ENCODE data around the gene RPRD1B. TPM values are rescaled to one million over a fixed set of nuclear protein-coding genes. Genes with fewer than 3 reads are reported as not detected.

RPRD1B gene
- total RNA-seq, 1 donor from 2014 or later = 25.6 TPM

DNA sequence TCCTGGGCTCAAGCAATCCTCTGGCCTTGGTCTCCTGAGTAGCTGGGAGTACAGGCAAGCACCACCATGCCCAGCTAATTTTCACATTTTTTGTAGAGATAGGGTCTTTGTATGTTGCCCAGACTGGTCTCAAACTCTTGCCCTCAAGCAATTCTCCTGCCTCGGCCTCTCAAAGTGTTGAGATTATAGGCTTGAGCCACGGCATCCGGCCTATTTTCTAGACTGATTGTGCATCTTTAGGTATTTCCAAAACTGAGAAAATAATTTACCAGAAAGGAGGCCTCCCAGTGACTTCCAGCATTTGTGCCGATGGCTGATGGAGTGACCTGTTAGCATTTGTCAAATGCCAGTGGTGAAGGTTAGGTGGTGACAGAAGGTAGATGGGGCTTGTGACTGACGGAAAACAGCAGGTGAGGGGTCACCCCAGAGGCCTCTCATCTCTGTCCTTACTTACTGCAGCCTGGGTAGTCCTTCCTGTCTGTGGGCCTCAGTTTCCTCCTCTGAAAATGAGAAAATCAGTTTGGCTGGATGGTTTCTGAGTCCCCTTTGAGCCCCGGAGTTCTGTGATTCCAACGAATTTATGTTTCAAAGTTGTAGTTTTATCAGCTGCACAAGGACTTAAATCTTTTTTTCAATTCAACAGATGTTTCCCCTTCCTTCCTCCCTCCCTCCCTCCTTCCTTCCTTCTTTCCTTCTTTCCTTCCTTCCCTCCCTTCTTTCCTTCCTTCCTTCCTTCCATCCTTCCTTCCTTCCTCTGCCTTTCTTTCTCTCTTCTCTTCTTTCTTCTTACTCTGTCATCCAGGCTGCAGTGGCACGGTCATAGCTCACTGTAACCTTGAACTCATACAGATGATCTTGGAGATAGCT is 78.1 kb downstream of the RPRD1B start:
- Histone ChIP-seq H3K4me3 (no peak overlapping the region), H3K27ac (peak overlapping the region; percentile 67), H3K36me3 (no peaks in the 10 kb centered on the region), H3K9me3 (no peaks in the 10 kb centered on the region), H3K4me1 (peaks cover 48% of the 10 kb centered on the region), H3K27me3 (ENCODE audit: low read depth) (no peaks in the 10 kb centered on the region)
- intact Hi-C loops (cut with DNase I) = no loop called here
- DNase-seq = no peak
- TF ChIP-seq, protein P1, sequence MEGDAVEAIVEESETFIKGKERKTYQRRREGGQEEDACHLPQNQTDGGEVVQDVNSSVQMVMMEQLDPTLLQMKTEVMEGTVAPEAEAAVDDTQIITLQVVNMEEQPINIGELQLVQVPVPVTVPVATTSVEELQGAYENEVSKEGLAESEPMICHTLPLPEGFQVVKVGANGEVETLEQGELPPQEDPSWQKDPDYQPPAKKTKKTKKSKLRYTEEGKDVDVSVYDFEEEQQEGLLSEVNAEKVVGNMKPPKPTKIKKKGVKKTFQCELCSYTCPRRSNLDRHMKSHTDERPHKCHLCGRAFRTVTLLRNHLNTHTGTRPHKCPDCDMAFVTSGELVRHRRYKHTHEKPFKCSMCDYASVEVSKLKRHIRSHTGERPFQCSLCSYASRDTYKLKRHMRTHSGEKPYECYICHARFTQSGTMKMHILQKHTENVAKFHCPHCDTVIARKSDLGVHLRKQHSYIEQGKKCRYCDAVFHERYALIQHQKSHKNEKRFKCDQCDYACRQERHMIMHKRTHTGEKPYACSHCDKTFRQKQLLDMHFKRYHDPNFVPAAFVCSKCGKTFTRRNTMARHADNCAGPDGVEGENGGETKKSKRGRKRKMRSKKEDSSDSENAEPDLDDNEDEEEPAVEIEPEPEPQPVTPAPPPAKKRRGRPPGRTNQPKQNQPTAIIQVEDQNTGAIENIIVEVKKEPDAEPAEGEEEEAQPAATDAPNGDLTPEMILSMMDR (IDR thresholded peaks at IDR 0.05) = no peak
- no peak for ATAC-seq

GRCh38 chr20:38112261-38112929 is 78.8 kb downstream of the RPRD1B start:
- no peak overlapping the region for H3K27ac ChIP-seq
- H3K4me1 ChIP-seq = peaks cover 48% of the 10 kb centered on the region
- no peaks in the 10 kb centered on the region for H3K36me3 ChIP-seq
- H3K9me3 ChIP-seq = no peaks in the 10 kb centered on the region
- TF ChIP-seq, protein P1 (IDR thresholded peaks at IDR 0.05) = no peak
- no peak for DNase-seq
- H3K27me3 ChIP-seq (ENCODE audit: low read depth) = no peaks in the 10 kb centered on the region
- no peak overlapping the region for H3K4me3 ChIP-seq
- intact Hi-C loops (cut with DNase I) = no loop called here
- ATAC-seq = no peak

DNA sequence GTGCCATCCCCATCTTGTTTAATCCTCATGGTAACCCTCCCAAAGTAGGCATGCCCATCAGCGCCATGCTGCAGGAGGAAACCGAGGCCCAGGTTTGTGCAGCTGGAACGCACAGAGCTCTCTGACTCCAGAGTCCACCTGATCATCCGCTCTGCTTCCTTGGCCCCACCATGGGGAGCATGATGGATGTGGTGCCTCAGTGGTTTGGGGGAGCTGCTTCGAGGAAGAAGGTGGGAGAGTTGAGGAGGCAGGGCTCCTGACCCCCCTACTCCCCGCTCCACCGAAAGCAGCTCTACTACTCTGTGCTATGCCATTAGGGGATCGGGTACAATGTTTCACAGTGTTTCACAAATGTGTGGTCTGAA is 79.4 kb downstream of the RPRD1B start:
- DNase-seq = no peak
- H3K27ac ChIP-seq = no peak overlapping the region
- intact Hi-C loops (cut with DNase I) = no loop called here
- no peaks in the 10 kb centered on the region for H3K27me3 ChIP-seq (ENCODE audit: low read depth)
- TF ChIP-seq, protein P1 (IDR thresholded peaks at IDR 0.05) = no peak
- no peaks in the 10 kb centered on the region for H3K9me3 ChIP-seq
- H3K4me3 ChIP-seq = no peak overlapping the region
- no peaks in the 10 kb centered on the region for H3K36me3 ChIP-seq
- H3K4me1 ChIP-seq = peaks cover 46% of the 10 kb centered on the region
- no peak for ATAC-seq

GRCh38 chr20:38113401-38114325 is 80.1 kb downstream of the RPRD1B start:
- Histone ChIP-seq H3K36me3 (no peaks in the 10 kb centered on the region), H3K9me3 (no peaks in the 10 kb centered on the region), H3K27me3 (ENCODE audit: low read depth) (no peaks in the 10 kb centered on the region), H3K4me3 (no peak overlapping the region), H3K4me1 (peaks cover 42% of the 10 kb centered on the region), H3K27ac (no peak overlapping the region)
- TF ChIP-seq, protein P1 (IDR thresholded peaks at IDR 0.05) = peak; percentile 32
- intact Hi-C loops (cut with DNase I) = no loop called here
- DNase-seq (no peak), ATAC-seq (no peak)

DNA sequence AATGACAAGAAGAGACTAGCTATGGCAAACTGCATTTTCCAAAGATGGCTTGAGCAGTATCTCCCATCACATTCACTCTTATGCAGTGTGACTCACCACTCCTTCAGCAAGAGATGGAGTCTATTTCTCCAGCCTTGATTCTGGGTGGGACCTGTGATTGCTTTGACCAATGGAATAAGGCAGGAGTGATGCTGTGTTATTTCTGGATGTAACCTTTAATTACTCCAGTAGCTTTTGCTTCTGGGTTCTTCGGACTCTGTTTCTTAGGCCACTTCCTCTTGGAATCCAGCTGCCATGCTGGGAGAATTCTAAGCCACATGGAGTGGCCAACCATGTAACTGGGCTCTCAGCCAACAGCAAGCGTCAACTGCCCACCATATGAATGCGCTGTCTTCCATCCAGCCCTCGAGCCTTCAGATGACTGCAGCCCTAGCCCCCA is 80.8 kb downstream of the RPRD1B start:
- no peak for ATAC-seq
- peaks cover 35% of the 10 kb centered on the region for H3K4me1 ChIP-seq
- TF ChIP-seq, protein P1 (IDR thresholded peaks at IDR 0.05) = no peak
- DNase-seq = no peak
- no peak overlapping the region for H3K27ac ChIP-seq
- no peak overlapping the region for H3K4me3 ChIP-seq
- no peaks in the 10 kb centered on the region for H3K27me3 ChIP-seq (ENCODE audit: low read depth)
- intact Hi-C loops (cut with DNase I) = no loop called here
- no peaks in the 10 kb centered on the region for H3K9me3 ChIP-seq
- H3K36me3 ChIP-seq = no peaks in the 10 kb centered on the region
